Measurements from ENCODE around the gene RALGAPA1.

- TF ChIP-seq POLR2A (IDR thresholded peaks at IDR 0.05) (no peak), CTCF (IDR thresholded peaks at IDR 0.05) (no peak), EP300 (IDR thresholded peaks at IDR 0.05) (no peak)
These were observed 176.8 kb downstream of the RALGAPA1 start for GRCh38 chr14:35632271-35632670.

Data from stomach (tissue), 4 donors.